ENCODE data around the gene OTUD7B.

OTUD7B gene

DNA sequence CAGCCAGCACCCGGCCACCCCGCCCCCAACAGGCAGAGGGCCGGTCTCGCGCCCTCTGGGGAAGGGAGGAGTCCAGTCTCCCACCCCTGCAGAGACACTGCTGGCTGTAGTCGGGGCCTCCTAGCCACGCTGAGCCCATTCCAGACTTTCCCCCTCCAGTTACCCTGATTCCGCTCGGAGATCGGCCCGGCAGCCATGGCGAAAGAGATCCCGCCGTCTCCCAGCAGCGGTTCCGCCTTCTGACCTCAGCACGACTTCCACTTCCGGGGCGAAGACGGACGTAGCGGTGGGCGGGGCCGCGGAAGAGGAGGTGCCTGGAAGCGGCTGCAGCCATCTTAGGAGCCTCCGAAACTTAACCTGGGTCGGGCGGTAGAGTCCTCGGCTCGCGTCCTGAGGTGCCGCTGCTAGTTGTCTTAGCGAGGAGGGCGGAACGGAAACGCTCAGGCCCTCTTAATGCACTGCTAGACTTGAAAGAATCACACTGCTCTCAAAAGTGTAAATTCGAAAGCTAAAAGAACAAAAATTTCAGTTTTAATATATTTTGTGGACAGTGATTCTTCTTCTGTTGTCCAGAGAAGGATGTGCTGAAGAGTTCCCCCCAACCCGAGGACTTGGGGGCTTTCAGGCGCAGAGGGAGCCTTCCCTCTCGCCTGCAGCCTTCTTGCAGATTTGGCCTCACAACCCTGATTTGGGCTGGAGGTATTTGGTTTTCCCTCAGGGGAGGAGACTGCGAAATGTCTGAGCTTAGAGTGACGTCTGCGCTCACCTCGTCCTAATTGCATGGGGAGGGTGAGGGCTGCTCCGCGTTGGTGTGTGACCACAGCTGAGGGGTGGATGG is 82.7 kb downstream of the OTUD7B start, which contains the start of gene SF3B4 (continued):
- TF ChIP-seq ZNF518A (tag by site-specific recombination; conservative IDR thresholded peaks at IDR 0.05; ENCODE audit: low read depth) (peak; percentile 94), ZNF404 (tag by site-specific recombination; IDR thresholded peaks at IDR 0.05) (no peak), ZNF146 (tag by site-specific recombination; IDR thresholded peaks at IDR 0.05) (no peak), ZNF501 (tag by site-specific recombination; IDR thresholded peaks at IDR 0.05) (peak; percentile 64; the same call in 1 of the 2 replicates), ZNF791 (tag by site-specific recombination; IDR thresholded peaks at IDR 0.05) (no peak)

GRCh38 chr1:149927056-149927562 is 83.4 kb downstream of the OTUD7B start:
- H3K4me1 ChIP-seq (ENCODE audit: control insufficient read depth, insufficient read depth, low read length) = 0 out of 2 replicates have a peak, but pooled peaks cover 2% of the 10 kb centered on the region
- CTCF ChIA-PET = no interaction called here
- TF ChIP-seq ZNF768 (tag by site-specific recombination; IDR thresholded peaks at IDR 0.05) (no peak), GLIS1 (tag by site-specific recombination; IDR thresholded peaks at IDR 0.05) (peak; percentile 33)
- POLR2A ChIA-PET = no interaction called here
- no peaks in the 10 kb centered on the region for H3K9me3 ChIP-seq (ENCODE audit: control insufficient read depth, insufficient read depth, low read depth, low read length)
- H3K36me3 ChIP-seq (ENCODE audit: control insufficient read depth in 2 of 2, insufficient read depth in 1 of 2, low read length in 2 of 2) = peaks cover 41 to 76% of the 10 kb centered on the region in 2 experiments
- H3K27ac ChIP-seq (ENCODE audit: extremely low read depth, low read depth, low read length) = peak overlapping the region; percentile 78
- peak overlapping the region; percentile 64 for H3K4me3 ChIP-seq (ENCODE audit: low read depth, low read length)

DNA sequence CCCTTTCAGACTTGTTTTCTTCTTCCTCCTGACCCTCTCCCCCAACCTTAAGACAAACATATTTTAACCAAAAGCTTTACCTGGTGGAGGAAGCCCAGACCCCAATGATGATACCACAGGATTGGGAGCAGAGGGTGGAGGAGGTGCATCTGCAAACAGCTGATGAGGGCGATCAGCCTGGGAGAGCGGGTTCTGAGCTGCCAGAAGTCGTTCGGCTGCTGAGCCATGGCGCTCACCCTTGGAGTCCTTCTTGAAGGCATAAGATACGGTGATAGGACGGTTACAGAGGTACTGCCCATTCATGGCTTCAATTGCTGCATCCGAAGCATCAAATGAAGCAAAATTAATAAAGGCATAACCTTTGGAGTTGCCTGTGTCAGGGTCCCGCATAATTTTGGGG is 84.2 kb downstream of the OTUD7B start:
- no peaks in the 10 kb centered on the region for H3K9me3 ChIP-seq (ENCODE audit: control insufficient read depth, insufficient read depth, low read depth, low read length)
- H3K4me1 ChIP-seq (ENCODE audit: control insufficient read depth, insufficient read depth, low read length) = 0 out of 2 replicates have a peak, but pooled peaks cover 2% of the 10 kb centered on the region
- CTCF ChIA-PET = no interaction called here
- no peak overlapping the region for H3K27ac ChIP-seq (ENCODE audit: extremely low read depth, low read depth, low read length)
- H3K4me3 ChIP-seq (ENCODE audit: low read depth, low read length) = no peak overlapping the region
- peaks cover 42 to 74% of the 10 kb centered on the region in 2 experiments for H3K36me3 ChIP-seq (ENCODE audit: control insufficient read depth in 2 of 2, insufficient read depth in 1 of 2, low read length in 2 of 2)
- POLR2A ChIA-PET = interaction anchor here (1.2 kb wide), 1 partner anchor 11 kb away, joined by 7 read pairs; the partner anchor contains the start of gene MTMR11
- TF ChIP-seq, protein P1, sequence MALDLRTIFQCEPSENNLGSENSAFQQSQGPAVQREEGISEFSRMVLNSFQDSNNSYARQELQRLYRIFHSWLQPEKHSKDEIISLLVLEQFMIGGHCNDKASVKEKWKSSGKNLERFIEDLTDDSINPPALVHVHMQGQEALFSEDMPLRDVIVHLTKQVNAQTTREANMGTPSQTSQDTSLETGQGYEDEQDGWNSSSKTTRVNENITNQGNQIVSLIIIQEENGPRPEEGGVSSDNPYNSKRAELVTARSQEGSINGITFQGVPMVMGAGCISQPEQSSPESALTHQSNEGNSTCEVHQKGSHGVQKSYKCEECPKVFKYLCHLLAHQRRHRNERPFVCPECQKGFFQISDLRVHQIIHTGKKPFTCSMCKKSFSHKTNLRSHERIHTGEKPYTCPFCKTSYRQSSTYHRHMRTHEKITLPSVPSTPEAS (tag by site-specific recombination; IDR thresholded peaks at IDR 0.05) = no peak
- TF ChIP-seq, protein P2, sequence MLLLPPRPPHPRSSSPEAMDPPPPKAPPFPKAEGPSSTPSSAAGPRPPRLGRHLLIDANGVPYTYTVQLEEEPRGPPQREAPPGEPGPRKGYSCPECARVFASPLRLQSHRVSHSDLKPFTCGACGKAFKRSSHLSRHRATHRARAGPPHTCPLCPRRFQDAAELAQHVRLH (tag by site-specific recombination; IDR thresholded peaks at IDR 0.05) = no peak
- TF ChIP-seq ZNF513 (tag by site-specific recombination; IDR thresholded peaks at IDR 0.05) = no peak
- TF ChIP-seq, protein P3, sequence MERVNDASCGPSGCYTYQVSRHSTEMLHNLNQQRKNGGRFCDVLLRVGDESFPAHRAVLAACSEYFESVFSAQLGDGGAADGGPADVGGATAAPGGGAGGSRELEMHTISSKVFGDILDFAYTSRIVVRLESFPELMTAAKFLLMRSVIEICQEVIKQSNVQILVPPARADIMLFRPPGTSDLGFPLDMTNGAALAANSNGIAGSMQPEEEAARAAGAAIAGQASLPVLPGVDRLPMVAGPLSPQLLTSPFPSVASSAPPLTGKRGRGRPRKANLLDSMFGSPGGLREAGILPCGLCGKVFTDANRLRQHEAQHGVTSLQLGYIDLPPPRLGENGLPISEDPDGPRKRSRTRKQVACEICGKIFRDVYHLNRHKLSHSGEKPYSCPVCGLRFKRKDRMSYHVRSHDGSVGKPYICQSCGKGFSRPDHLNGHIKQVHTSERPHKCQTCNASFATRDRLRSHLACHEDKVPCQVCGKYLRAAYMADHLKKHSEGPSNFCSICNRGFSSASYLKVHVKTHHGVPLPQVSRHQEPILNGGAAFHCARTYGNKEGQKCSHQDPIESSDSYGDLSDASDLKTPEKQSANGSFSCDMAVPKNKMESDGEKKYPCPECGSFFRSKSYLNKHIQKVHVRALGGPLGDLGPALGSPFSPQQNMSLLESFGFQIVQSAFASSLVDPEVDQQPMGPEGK (tag by site-specific recombination; IDR thresholded peaks at IDR 0.05) = no peak
- TF ChIP-seq, protein P4, sequence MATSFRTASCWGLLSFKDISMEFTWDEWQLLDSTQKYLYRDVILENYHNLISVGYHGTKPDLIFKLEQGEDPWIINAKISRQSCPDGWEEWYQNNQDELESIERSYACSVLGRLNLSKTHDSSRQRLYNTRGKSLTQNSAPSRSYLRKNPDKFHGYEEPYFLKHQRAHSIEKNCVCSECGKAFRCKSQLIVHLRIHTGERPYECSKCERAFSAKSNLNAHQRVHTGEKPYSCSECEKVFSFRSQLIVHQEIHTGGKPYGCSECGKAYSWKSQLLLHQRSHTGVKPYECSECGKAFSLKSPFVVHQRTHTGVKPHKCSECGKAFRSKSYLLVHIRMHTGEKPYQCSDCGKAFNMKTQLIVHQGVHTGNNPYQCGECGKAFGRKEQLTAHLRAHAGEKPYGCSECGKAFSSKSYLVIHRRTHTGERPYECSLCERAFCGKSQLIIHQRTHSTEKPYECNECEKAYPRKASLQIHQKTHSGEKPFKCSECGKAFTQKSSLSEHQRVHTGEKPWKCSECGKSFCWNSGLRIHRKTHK (tag by site-specific recombination; IDR thresholded peaks at IDR 0.05) = no peak
- TF ChIP-seq ZBTB48 (tag by site-specific recombination; IDR thresholded peaks at IDR 0.05) = no peak
- no peak for TF ChIP-seq ZNF548 (tag by site-specific recombination; IDR thresholded peaks at IDR 0.05)
- no peak for TF ChIP-seq ZNF664 (tag by site-specific recombination; IDR thresholded peaks at IDR 0.05)
- TF ChIP-seq ZNF350 (tag by site-specific recombination; IDR thresholded peaks at IDR 0.05) = no peak
- TF ChIP-seq ZNF677 (tag by site-specific recombination; IDR thresholded peaks at IDR 0.05) = no peak
- TF ChIP-seq BCL11A (tag by site-specific recombination; IDR thresholded peaks at IDR 0.05; ENCODE audit: low read depth) = no peak
- TF ChIP-seq ZFHX2 (tag by site-specific recombination; conservative IDR thresholded peaks at IDR 0.05) = no peak
- no peak for TF ChIP-seq ZNF416 (tag by site-specific recombination; IDR thresholded peaks at IDR 0.05)
